H1 (cell line): Measurements from ENCODE around the gene MSH4. TPM values are rescaled to one million over a fixed set of nuclear protein-coding genes. Genes with fewer than 3 reads are reported as not detected.
"Not testable (repeated sequence)": the region's sequence is repeated elsewhere in the genome, so short reads cannot be mapped to it uniquely, and the experiment has no call there.

ENCODE experiments used
- CTCF ChIA-PET: fragments of 300-600 bp; sonication (Branson Sonifier 250); formaldehyde crosslinking; loops from one replicate; lab custom pipeline; 2021; ENCODE audit not compliant: partially characterized antibody; lab: Charles Lee
- POLR2A ChIA-PET: fragments of 300-600 bp; sonication (Branson Sonifier 250); formaldehyde crosslinking; loops from one replicate; lab custom pipeline; 2021; ENCODE audit warnings: inconsistent platforms; ENCODE audit not compliant: partially characterized antibody; lab: Charles Lee
- DNase-seq, 2 experiments: peaks; one replicate each; pipeline versions ENCODE4 v3.0.0 to v3.0.0-alpha.2; 2010 to 2022; ENCODE audit warnings: low spot score in 2 of 2, low read depth in 1 of 2, mixed read lengths in 1 of 2
- FAIRE-seq: peaks from 2 replicates; lab custom pipeline; 2011; peaks lifted over from hg19 to GRCh38; lab: Jason Lieb, UNC
- H2AFZ ChIP-seq: 2 replicates; pipeline ENCODE4 v1.8.1; 2012; ENCODE audit warnings: low read length, inconsistent platforms
- H2AK5ac ChIP-seq: 2 replicates; pipeline ENCODE4 v1.6.1; 2013; ENCODE audit warnings: low read depth, low read length
- H2BK120ac ChIP-seq: replicated peaks from 2 replicates; pipeline ENCODE3; 2013; ENCODE audit warnings: low read depth, low read length, inconsistent platforms
- H2BK12ac ChIP-seq: 2 replicates; pipeline ENCODE4 v1.6.1; 2013; ENCODE audit warnings: low read depth, low read length
- H2BK15ac ChIP-seq: 2 replicates; pipeline ENCODE4 v1.6.1; 2013; ENCODE audit warnings: low read length
- H2BK20ac ChIP-seq: 2 replicates; pipeline ENCODE4 v1.6.1; 2013; ENCODE audit warnings: low read length
- H2BK5ac ChIP-seq: 2 replicates; pipeline ENCODE4 v1.6.1; 2013; ENCODE audit warnings: low read depth, low read length
- H3K14ac ChIP-seq: 2 replicates; pipeline ENCODE4 v1.6.1; 2013; ENCODE audit warnings: inconsistent platforms; ENCODE audit not compliant: insufficient read length
- H3K18ac ChIP-seq: 2 replicates; pipeline ENCODE4 v1.6.1; 2013; ENCODE audit warnings: low read length; ENCODE audit errors: extremely low read depth
- H3K23ac ChIP-seq: 2 replicates; pipeline ENCODE4 v1.6.1; 2013; ENCODE audit warnings: inconsistent platforms; ENCODE audit not compliant: insufficient read length
- H3K23me2 ChIP-seq: 2 replicates; pipeline ENCODE4 v1.6.1; 2013; ENCODE audit warnings: low read depth, low read length
- H3K27ac ChIP-seq: 2 replicates; pipeline ENCODE4 v1.6.1; 2011; ENCODE audit warnings: low read depth, low read length, inconsistent platforms
- H3K27me3 ChIP-seq, 4 experiments: replicated peaks in 1 of 4; 1 replicate in 1 of 4; 2 replicates in 3 of 4; pipeline versions ENCODE4 v1.6.1 to v1.8.1; 2011 to 2013; ENCODE audit warnings: low read length in 3 of 4, mild to moderate bottlenecking in 3 of 4, inconsistent platforms in 2 of 4, mixed read lengths in 2 of 4, moderate library complexity in 1 of 4; ENCODE audit not compliant: control insufficient read depth in 3 of 4, insufficient read depth in 3 of 4; ENCODE audit errors: extremely low read depth in 1 of 4
- H3K36me3 ChIP-seq, 4 experiments: 2 replicates each; pipeline versions ENCODE4 v1.6.1 to v1.8.1; 2011 to 2013; ENCODE audit warnings: mild to moderate bottlenecking in 4 of 4, low read length in 3 of 4, moderate library complexity in 2 of 4, control low read depth in 1 of 4, inconsistent platforms in 1 of 4; ENCODE audit not compliant: insufficient read depth in 4 of 4, control insufficient read depth in 2 of 4
- H3K4ac ChIP-seq: replicated peaks from 2 replicates; pipeline ENCODE3; 2013; ENCODE audit warnings: low read length, low read depth, mixed read lengths, inconsistent platforms; ENCODE audit not compliant: insufficient read length
- H3K4me1 ChIP-seq, 4 experiments: replicated peaks in 1 of 4; 1 replicate in 1 of 4; 2 replicates in 3 of 4; pipeline versions ENCODE4 v1.6.1 to v1.8.1; 2011 to 2013; ENCODE audit warnings: low read length in 3 of 4, inconsistent platforms in 2 of 4, mixed read lengths in 1 of 4; ENCODE audit not compliant: insufficient read depth in 4 of 4, control insufficient read depth in 3 of 4
- H3K4me2 ChIP-seq, 2 experiments: 2 replicates each; pipeline versions ENCODE4 v1.6.1 to v1.8.1; 2011 to 2013; ENCODE audit warnings: low read depth in 2 of 2, low read length in 2 of 2, control low read depth in 1 of 2, inconsistent platforms in 1 of 2, mild to moderate bottlenecking in 1 of 2; ENCODE audit not compliant: insufficient read depth in 1 of 2
- H3K4me3 ChIP-seq, 4 experiments: fragments of 200-600, 300-600 bp in 1 of 4; sonication (generic), shearing (Covaris generic), sonication (Bioruptor Twin) in 1 of 4; 2 replicates each; pipeline versions ENCODE4 v1.5.1 to v1.8.1; 2011 to 2016; ENCODE audit warnings: low read length in 4 of 4, low read depth in 3 of 4, control low read depth in 2 of 4, inconsistent platforms in 2 of 4, mild to moderate bottlenecking in 2 of 4, mixed read lengths in 1 of 4, moderate library complexity in 1 of 4; ENCODE audit not compliant: insufficient read depth in 2 of 4; ENCODE audit errors: extremely low read depth in 1 of 4
- H3K56ac ChIP-seq: replicated peaks from 2 replicates; pipeline ENCODE3; 2013; ENCODE audit warnings: low read depth, mild to moderate bottlenecking, mixed read lengths, low read length, inconsistent platforms; ENCODE audit not compliant: insufficient read length
- H3K79me1 ChIP-seq: 2 replicates; pipeline ENCODE4 v1.6.1; 2013; ENCODE audit warnings: low read depth, low read length, control low read depth
- H3K79me2 ChIP-seq, 2 experiments: 2 replicates each; pipeline versions ENCODE4 v1.6.1 to v1.8.1; 2012 to 2013; ENCODE audit warnings: low read length in 2 of 2, mild to moderate bottlenecking in 2 of 2, inconsistent platforms in 1 of 2; ENCODE audit not compliant: insufficient read depth in 2 of 2, control insufficient read depth in 1 of 2
- H3K9ac ChIP-seq, 4 experiments: replicated peaks in 1 of 4; 1 replicate in 1 of 4; 2 replicates in 3 of 4; pipeline versions ENCODE4 v1.6.1 to v1.8.1; 2011 to 2013; ENCODE audit warnings: low read depth in 3 of 4, low read length in 3 of 4, control low read depth in 2 of 4, mild to moderate bottlenecking in 2 of 4, moderate library complexity in 2 of 4, inconsistent platforms in 1 of 4; ENCODE audit errors: extremely low read depth in 1 of 4
- H3K9me3 ChIP-seq, 2 experiments: 2 replicates each; pipeline versions ENCODE4 v1.6.1 to v1.8.1; 2012 to 2013; ENCODE audit warnings: mild to moderate bottlenecking in 2 of 2, moderate library complexity in 2 of 2, control low read depth in 1 of 2, inconsistent platforms in 1 of 2, low read depth in 1 of 2, low read length in 1 of 2, mixed read lengths in 1 of 2; ENCODE audit not compliant: insufficient read depth in 2 of 2
- H4K20me1 ChIP-seq, 2 experiments: replicated peaks in 1 of 2; 2 replicates each; pipeline versions ENCODE3 to v1.8.1; 2011 to 2013; ENCODE audit warnings: inconsistent platforms in 2 of 2, low read length in 2 of 2, mild to moderate bottlenecking in 1 of 2; ENCODE audit not compliant: insufficient read depth in 2 of 2, control insufficient read depth in 1 of 2
- H4K5ac ChIP-seq: 2 replicates; pipeline ENCODE4 v1.6.1; 2013; ENCODE audit warnings: low read length, low read depth, mixed read lengths, inconsistent platforms; ENCODE audit not compliant: insufficient read length
- H4K8ac ChIP-seq: 2 replicates; pipeline ENCODE4 v1.8.0; 2013; ENCODE audit warnings: mild to moderate bottlenecking, moderate library complexity, low read length, inconsistent platforms; ENCODE audit not compliant: insufficient read depth; ENCODE audit errors: extremely low read depth
- H4K91ac ChIP-seq: replicated peaks from 2 replicates; pipeline ENCODE3; 2013; ENCODE audit warnings: low read length, mixed read lengths, inconsistent platforms; ENCODE audit not compliant: insufficient read length
- WGBS, 2 experiments: shearing (Covaris generic) in 1 of 2; methylation state at CpG; one replicate each; pipeline versions ENCODE4 v1.1.6 to v1.1.7; 2013 to 2015; ENCODE audit warnings: low lambda C conversion rate in 2 of 2, mixed read lengths in 2 of 2, inconsistent platforms in 1 of 2, low coverage in 1 of 2, missing lambda C conversion rate in 1 of 2; ENCODE audit not compliant: insufficient replicate concordance in 2 of 2, insufficient coverage in 1 of 2, insufficient read length in 1 of 2; ENCODE audit errors: extremely low coverage in 1 of 2, missing lambda C conversion rate in 1 of 2; 5-methylcytosine and 5-hydroxymethylcytosine counted together
- polyA plus RNA-seq, 7 experiments: library from polyadenylated mRNA; depleted of rRNA in 3 of 7; stranded (reverse) in 5 of 7; unstranded in 2 of 7; fragments of >200 nt in 5 of 7; fragments of 200-250 nt in 2 of 7; gene quantifications; 1 replicate in 5 of 7; 2 replicates in 1 of 7; 4 replicates in 1 of 7; pipeline versions ENCODE4 v1.2.1 to v1.2.3, GENCODE V29; 2011 to 2013; ENCODE audit warnings: missing spikeins in 2 of 7, mixed read lengths in 2 of 7
- total RNA-seq: library from RNA; stranded (reverse); fragmentation: NEBNext Ultra II Directional; extraction: Animal tissue kit (Norgen Biotek cat#: 25700); gene quantifications from 2 replicates; pipeline ENCODE4 v1.2.1, GENCODE V29; 2021

Gene MSH4
- total and polyA plus RNA-seq, 2 of the 8 experiments (the other 6 are each of a cell fraction or from before 2014, with no cell fraction given): 0.03 to 0.22 TPM

GRCh38 chr1:75823596-75823995 is 26.9 kb downstream of the MSH4 start:
- H2BK5ac ChIP-seq, H4K8ac ChIP-seq, H3K14ac ChIP-seq, H4K20me1 ChIP-seq, H4K91ac ChIP-seq, H3K23me2 ChIP-seq, H3K4ac ChIP-seq, H2AK5ac ChIP-seq, H2BK20ac ChIP-seq, DNase-seq, H3K79me1 ChIP-seq, POLR2A ChIA-PET, CTCF ChIA-PET, H3K4me2 ChIP-seq, H3K27ac ChIP-seq, H2AFZ ChIP-seq, H2BK15ac ChIP-seq, H3K18ac ChIP-seq, H4K5ac ChIP-seq, H3K9me3 ChIP-seq, H3K36me3 ChIP-seq, H3K23ac ChIP-seq, H2BK120ac ChIP-seq, H3K9ac ChIP-seq, H2BK12ac ChIP-seq, H3K4me1 ChIP-seq, H3K56ac ChIP-seq, H3K4me3 ChIP-seq, FAIRE-seq, H3K27me3 ChIP-seq, H3K79me2 ChIP-seq: not testable (repeated sequence)
- 77% methylated on average over 1 of the region's 1 CpG; no CpG with 5 or more reads in 1 of the 2 experiments for WGBS, 2 experiments
